Stimulated activated CD8-positive, alpha-beta memory T cell treated with anti-CD3 and anti-CD28 coated beads, Interleukin-4, amount 100 ng/mL, for 24 hours (primary cell): ENCODE measurements around the gene ASPRV1.

Experiments
- DNase-seq: peaks from one replicate; pipeline ENCODE4 v3.0.0-alpha.2; 2020; ENCODE audit warnings: low read depth

Gene ASPRV1

DNA sequence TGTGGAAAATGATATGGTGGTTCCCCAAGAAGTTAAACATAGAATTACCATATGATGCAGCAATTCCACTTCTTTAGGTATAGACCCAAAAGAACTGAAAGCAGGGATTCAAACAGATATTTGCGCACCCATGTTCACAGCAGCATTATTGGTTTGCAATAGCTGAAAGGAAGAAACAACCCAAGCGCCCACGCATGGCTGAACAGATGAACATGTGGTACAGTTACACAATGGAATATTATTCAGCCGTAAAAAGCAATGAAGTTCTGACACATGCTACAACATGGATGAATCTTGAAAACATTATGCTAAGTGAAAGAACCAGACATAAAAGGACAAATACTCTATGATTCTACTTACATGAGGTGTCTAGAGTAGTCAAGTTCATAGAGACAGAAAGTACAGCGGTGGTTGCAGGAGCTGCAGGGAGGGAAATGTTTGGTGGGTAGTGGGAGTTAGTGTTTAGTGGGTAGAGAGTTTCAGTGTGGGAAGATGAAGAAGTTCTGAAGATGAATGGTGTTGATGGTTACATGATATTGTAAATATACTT is 26.7 kb upstream of the ASPRV1 start:
- no peak for DNase-seq

DNA sequence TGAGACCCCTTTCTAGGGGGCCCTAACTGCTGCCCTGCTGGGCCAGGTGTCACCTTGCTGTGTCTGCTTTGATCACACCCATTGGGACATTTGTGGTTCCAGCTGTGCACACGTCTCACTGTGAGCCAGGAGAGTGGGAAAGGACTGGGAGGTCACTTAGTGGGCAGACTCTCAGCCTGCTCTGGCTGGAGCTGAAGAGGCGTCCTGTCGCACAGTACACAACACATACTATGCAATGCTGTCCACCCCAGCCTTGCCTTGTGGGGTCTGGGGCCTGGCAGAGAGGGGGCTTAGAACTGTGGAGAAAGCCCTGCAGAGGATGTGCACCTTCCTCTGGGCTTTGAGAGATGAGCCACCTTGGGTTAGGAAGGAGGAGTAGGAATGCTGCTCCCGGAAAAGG is 25.3 kb upstream of the ASPRV1 start:
- DNase-seq: no peak

DNA sequence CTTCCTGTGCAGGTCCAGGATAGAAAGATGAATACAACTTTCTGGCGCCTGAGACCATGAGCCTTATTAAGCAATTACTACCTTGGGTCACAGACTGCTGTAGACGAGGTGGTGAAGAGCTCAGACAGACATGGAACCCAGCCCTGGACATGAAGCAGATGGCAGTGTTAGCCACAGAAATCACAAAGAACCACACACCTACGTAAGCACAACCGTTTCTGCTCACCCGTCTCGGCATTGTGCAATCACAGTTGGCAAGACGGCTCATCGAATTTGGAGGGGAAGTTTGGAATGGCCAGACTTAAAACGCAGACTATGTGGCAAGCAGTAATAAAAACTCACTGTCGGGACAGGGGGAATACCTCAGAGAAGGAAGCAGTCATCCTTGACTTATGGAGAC is 24.3 kb upstream of the ASPRV1 start:
- no peak for DNase-seq

DNA sequence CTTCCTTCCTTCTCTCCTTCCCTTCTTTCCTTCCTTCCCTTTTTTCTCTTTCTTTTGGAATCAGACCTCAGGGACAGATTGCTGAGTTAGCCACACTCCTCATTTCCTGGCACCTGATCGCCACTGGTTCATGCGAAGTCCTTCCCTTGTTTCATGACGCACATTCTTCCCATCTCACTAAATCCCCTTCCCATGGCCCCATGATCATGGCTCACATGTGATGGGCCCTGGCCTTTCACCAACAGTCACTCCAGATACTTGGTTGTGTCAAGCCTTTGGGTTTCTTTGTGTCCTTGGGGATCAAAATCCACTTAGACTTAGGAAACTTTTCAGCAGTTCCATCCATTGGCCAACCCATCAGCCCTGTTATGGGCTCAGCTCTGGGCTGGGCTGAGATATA is 23.8 kb upstream of the ASPRV1 start:
- DNase-seq: no peak

DNA sequence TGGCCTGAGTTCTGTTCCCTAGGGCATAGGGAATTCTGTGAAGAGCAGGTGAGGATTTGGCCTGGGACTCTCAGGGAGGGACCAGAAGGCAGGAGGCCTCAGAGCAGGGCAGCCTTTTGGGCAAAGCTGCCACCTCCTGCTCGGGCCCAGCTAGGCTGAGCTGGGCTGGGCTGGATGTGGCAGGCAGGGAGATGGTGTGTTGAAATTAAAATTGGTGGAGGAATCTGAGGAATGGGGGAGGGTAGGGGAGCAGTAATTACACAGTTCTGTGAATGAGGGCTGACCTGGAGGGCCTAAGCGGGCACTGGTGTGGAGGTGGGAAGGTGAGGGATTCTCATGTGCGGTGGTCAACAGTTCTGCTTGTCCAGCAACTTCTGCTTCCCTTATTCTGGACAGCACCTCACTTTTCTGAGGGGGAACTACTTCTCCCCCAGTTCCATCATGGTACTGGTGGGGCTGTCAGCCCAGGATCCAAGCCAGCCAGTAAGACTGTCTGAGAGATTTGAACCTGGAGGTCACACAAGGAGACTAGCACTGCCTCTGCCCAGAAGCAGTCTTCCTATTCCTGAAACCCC is 22.0 kb upstream of the ASPRV1 start:
- no peak for DNase-seq

DNA sequence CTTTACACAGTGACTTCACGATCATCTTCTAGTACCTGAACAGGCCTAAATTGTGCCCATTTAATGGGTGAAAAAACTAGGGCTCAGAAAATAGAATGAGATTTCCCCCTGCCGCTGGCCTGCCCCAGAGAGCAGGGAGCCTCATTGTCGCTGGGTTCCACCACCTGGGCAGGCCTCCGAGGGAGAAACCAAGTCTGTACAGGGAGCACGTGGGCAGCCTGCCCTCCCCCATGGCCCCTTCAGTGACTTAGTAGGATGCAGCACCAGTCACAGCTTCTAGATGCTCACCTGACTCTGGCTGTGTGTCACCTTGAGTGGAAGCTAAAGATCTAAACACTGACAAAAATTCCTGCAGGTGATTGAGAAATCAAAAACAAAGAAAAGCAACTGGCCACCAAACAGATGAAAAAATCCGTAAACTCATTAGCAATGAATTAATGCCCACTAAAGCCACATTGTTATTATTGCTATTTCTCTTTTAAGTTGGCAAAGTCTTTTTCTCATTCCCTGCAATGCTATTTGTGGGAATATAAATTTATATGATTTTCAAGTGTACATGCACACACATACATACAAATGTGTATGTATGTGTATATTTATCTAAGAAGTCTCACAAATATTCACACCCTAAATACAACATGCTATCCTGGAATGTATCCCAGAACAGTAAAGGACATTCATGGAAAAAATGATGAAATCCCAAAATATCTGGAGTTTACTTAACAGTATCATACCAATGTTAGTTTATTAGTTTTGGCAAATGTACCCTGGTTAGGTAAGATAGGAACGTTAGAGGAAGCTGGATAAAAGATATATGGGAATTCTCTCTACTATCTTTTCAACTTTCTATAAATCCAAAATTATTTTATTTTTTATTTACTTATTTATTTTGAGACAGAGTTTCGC is 18.7 kb upstream of the ASPRV1 start:
- no peak for DNase-seq

DNA sequence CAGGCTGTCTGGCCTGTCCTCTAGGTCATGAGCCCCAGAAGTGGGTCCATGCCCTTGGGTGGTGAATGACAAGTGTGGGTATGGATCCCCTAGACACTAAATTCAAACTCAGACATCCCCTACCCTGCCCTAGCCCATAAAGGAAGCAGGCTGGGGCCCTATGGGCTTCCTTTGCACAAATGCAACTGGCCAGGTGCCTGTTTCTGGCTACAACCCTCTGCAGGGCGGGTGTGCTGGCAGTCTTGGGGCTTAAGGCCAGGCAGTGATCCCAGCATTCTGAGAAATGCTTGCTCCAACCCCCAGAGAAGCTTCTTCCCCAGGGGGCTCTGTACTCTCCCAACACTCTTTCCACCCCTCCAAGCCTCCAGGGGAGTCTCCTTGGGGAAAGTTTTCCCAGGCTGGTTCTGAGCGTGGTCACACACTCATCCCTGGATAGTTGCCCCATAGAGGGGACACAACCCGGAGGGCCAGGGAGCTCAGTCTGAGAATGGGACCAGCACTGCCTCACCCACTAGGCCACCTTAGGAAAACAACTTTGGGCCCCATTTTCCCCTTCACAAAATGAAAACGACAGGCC is 16.6 kb upstream of the ASPRV1 start:
- no peak for DNase-seq

DNA sequence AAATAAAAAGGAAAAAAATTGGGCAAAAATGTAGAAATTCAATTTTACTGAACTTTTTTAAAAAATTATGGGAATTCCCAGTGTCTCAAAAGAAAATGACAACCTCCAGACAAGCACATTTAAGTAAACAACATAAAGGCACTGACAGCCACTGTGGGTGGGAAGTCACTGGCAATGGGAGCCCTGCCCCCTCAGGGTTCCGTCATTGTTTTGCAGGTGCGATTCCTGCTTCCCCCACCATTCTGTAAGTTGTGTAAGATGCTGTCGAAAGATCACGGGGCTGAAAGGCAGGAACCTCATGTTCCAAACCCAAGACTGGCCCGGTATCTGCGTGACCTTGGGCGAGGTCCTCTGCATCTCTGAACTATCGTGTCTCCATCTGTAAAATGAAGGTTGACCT is 15.8 kb upstream of the ASPRV1 start:
- DNase-seq: no peak

DNA sequence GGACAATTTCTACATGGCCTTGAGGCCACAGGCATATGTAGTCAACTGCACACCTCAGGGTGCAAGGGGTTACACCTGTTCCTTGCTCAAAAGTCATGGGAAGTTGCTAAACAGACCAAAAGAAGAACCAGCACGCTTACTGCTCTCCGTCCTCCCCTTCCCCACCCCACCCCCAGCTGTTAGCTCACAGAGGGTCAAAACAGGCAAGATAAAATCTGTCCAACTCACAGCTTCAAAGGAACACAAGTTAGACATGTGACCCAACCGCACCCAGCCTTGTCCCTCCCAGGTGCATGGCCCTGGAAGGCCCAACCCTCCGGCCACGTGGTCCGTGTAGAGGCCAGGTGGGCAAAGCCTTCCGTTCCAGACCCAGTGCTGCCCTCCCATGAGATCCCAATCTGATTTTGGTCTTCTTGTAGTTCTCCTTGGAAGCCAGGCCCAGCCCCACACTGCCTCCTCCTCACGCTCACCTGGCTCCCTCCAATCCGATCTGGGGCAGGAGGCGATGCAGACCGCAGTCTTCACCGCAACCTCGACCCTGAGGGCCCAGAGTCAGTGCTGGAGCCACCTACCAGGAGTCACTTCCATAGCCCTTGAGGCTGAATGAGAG is 14.5 kb upstream of the ASPRV1 start:
- no peak for DNase-seq

DNA sequence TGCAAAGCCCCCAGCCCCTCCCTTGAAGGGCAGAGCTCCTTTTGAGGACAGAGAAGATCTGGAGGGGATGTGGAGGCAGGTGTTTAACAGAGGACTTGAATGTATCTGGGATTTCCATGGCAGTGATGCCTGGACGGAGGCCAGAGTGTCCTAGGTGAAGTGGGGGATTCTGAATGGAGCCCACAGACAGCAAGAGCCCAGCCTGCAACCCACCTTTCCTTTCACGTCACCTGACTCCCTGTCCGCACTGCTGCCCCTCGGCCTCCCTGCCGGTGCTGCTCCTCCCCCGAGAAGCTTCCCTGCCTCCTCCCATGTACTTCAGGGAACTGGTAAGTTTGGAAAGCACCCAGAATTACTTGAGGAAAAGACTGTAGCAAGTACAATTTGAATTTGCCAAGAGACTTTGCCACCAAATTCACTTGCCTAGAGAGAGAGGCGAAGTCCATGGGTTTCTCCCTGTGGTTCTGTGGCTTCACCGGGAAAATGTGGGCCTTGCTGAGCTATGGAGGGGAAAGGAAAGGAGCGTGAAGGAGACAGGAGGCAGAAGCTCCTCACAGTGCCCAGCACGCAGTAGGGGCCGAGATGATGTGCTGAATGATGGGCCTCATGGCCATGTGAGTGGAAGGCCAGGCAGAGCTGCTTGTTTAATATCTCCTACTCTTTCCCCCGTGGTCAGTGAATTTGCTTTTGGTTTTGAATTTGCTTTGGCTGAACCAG is 13.9 kb upstream of the ASPRV1 start:
- no peak for DNase-seq

DNA sequence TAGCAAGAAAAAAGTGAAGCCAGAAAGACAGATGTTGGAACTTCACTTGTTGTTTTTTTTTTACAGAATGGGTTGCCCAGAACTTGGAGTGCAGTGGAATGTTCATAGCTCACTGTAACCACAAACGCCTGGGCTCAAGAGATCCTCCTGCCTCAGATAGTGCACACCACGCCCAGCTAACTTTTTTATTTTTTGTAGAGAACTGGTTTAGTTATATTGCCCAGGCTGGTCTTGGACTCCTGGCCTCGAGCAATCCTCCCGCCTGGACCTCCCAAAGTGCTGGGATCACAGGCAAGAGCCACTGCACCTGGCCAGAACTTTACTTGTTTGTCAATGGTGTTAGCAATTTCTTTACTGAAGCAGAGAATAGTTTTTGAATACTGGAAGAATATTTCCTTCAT is 11.9 kb upstream of the ASPRV1 start:
- no peak for DNase-seq

DNA sequence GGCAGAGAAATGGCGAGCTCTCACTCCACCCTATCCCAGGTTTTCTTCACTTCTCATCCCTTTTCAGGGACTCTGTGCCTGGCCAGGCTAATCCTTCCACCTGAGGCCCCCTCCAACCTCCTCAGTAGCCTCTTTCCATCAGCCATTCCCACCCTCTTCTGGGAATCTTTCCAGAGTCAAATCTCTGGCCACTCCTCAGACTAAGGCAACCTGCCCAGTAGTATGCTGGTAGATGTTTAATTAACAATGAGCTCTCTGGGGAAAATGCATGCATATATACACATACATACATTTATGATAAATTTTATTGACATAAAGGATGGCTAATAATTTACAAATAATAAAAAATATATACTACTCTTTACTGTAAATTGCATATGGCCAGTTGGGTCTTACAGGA is 11.4 kb upstream of the ASPRV1 start:
- no peak for DNase-seq

DNA sequence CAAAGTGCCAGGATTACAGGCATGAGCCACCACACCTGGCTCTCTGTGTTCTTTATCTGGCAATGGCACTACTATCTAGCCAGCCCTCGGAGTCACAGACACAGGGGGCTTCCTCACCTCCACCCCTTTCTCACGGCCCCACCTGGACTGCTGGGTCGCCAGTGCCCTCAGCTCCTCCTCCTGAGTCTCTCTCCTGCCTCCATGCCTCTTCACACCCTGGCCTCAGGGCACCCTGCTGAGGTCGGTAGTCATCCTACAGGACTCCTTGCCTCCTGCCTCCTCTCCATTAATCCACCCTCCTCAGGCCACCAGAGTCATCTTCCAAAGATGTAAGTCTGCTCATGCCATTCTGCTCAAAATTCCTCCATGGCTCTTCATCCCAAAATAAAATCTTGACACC is 8.6 kb upstream of the ASPRV1 start:
- no peak for DNase-seq

DNA sequence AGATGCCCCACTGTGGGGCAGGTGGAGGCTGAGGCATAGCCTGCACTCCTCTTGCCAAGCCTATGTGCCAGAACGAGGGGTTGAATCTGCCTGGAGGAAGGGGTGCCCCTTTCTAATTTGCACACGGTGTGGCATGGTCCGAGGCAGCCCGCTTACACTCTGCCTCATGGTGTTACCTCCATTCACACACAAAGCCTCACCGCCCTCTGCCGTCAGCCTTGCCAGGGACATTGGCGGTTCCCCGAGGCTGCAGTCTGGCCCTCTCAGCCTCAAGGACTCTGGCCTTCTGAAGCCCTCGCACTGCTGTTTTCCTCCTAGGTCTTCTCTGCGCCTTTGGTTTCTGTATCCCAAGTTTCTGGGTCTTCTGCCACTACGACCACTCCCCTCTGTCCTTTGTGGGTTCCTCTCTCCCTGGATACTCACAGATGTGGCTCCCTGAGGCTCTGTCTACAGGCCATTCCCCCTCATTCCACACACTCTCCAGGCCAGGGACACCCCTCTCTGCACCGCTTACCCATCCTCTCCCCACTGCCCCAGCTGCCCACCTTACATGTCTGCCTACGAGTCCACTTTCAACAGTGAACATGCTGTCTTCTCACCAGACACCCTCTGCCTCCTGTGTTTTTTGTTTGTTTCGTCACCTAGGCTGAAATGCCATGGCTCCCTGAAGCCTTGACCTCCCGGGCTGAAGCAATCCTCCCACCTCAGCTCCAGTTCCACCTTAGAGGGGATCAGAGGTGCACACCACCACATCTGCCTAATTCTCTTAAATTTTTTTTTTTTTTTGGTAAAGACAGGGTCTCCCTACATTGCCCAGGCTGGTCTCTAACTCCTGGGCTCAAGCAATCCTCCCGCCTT is 7.9 kb upstream of the ASPRV1 start:
- DNase-seq: no peak

DNA sequence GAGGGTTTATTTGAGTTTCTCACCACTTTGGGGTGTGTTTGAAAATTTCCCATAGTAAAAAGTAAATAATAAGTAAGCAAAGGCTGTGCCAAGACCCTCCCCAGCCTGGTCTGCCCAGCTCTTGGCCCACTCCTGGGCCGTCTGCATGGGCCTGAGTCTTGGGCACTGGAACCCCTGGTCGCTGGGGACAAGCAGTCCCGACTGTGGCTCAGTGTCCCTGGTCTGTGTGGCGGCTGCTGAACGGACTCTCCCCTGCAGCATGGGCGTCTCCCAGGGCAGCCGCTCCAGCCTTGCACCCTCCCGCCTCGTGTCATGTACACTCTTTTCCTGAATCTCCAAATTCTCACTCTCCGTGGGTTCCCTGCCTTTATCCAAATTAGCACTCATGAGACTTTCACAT is 7.2 kb upstream of the ASPRV1 start:
- no peak for DNase-seq

DNA sequence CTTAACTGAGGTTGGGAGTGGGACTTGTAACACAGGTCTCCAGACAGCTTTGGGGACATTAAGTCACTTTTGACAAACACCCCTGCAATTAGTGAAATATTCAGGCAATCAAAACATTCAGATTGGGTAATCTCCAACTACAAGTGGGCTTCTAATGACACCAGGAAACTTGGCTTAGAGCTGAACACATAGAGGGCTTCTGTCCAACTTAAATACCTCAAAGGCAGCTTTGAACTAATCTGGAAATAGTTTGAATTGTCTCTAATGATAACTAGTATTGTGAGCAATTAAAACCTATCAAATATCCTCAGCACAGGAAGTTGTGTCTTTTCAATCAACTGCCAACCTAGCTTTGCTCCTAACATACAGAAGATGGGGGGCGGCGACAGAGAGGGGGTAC is 5.1 kb upstream of the ASPRV1 start:
- no peak for DNase-seq

DNA sequence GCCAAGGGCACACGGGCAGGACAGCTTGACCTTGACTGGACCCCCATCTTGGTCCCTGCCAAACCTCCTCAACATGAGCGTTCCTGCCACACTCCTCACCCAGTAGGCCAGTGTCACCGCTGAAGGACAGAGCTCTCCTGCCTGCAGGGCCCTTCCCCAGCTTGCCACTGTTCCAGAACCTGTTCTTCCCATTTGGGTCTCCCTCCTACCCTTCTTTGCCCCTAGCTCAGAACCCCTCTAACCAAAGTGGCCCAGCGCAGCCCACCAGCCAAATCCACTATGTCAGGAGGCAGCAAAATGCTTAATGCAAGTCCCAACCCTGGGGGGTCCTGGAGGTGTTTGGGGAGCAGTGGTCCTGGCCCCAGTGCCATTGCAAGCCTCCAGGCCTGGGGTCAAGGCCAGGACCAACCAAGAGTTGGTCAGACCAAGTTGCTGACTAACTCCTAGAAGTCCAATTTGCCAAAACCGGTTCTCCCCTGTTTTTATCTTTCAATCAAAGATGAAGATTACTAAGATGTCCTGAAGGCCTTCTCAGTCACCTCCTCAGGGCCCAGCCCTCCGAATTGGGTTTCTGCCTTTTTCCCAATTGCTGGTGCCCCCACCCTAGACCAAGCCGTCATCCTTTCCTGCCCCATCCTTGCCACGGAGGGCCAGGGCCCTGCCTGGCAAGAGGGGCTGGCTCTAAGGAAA is 4.5 kb upstream of the ASPRV1 start:
- no peak for DNase-seq

DNA sequence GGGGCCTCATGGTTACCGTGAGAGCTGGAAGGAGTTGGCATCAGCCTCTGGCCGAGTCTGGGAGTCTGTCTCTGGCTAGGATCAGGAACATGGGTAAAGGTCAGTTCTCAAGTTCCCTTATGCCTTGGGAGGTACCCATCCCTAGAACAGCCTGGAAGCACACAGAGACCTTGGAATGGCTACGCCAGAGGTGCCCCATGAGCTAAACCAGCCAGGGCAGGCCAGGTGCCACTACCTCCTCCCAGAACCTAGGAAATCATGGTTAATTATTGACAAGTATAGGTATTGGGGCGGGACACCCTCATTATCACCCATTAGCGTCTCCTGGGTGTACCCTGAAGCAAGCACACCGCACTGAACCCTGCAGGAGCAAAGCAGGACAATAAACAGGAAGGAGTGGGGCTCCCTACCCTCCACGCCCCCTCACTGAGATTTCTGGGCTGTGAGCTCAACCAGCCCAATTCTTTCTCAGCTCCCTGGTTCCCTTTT is 3.0 kb upstream of the ASPRV1 start:
- DNase-seq: no peak

DNA sequence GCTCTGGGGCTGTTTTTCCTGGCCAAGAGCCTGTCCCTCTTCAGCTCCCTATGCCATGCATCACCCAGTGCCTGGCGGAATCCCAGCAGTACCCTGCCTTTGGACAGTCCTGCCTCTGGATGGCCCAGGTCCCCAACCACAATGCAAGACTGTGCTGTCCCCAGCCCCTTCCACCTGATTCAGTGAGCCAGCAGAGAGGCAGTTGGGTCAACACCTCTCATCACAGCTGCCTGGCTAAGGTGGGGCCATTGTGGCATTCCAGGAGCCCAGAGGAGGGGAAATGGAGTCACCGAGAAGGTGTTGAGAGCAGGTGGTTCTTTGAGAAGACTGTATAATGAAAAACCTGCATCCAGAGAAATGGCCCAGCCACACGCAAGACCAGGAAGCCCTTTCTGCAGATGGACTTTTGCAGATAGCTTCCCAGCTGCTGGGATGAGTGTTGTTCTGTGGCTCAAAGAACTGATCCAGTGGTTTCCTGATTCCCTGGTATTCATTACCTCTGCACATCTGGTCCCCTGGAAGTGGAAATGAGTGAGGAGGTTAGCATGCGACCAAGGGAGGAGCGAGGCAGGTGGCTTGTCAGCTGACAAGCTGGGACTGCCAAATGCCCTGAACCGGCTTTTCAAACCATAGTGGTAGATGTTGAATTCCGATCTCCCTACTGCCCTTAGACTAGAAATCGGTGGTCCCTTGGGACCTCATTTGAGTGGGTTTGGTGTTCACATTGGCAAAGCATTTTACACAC is 1.7 kb upstream of the ASPRV1 start:
- no peak for DNase-seq

DNA sequence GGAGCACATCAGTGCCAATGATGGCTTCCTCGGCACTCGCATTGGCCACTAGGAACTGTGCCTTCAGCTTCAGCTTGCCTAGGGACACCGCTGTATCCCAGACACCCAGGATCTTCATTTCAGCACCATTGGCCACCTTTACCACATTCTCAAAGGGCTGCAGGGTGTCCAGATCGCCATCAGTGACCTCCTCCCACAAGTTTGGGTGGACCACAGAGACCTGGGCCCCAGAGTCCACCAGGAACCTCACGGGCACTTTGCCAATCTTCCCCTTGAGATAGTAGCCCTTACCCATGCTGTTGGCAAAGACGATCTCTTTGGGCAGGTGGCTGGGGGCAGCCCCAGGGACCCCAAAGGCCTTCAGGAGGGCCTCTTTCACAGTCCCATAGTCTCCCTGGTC is 610 bp downstream of the ASPRV1 start:
- DNase-seq: no peak
